Stimulated activated CD8-positive, alpha-beta memory T cell treated with anti-CD3 and anti-CD28 coated beads, Interleukin-2, amount 100 ng/mL, for 48 hours (primary cell): ENCODE measurements around the gene KCNAB2.

Experiments used
- DNase-seq, 2 donors: peaks; one replicate each; pipeline ENCODE4 v3.0.0-alpha.2; 2020; ENCODE audit warnings: low read depth in 2 of 2

KCNAB2 gene

DNA sequence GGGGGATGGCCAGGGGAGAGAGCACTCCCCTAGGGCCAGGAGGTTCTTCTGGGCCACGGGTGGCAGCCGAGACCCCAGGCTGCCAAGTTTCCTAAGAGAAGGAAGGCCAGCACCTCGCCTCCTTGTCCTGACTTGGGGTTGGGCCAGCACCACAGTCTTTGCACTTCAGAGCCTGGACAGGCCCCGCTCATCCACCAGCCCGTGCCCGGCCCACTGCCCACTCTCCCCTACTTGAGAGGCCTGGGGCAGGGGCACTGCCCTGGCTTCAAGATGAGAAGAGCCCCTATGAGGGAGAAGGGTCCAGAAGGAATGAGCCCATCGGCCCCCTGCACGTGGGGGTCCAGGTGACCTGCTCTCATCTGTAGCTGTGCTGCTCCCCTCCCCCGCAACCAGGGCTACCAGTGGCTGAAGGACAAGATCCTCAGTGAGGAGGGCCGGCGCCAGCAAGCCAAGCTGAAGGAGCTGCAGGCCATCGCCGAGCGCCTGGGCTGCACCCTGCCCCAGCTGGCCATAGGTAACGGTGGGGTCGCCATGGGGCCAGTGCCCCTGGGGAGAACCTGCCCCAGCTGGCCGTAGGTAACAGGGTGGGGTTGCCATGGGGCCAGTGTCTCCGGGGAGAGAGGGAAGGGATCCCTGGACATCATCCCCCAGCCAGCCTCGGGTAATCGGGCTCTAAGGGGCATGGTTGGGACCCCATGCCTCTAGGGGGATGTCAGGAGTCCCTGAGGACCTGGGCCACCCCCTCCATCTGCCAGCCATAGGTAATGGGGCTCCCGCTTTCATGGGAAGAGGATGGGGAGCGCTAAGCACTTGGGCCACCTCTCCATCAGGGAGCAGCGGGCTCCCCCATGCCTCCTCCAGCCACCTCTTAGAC is 50.8 kb downstream of the KCNAB2 start:
- DNase-seq = no peak

GRCh38 chr1:6097117-6097595 is 51.5 kb downstream of the KCNAB2 start:
- DNase-seq = no peak

GRCh38 chr1:6097824-6098223 is 52.1 kb downstream of the KCNAB2 start:
- no peak for DNase-seq

DNA sequence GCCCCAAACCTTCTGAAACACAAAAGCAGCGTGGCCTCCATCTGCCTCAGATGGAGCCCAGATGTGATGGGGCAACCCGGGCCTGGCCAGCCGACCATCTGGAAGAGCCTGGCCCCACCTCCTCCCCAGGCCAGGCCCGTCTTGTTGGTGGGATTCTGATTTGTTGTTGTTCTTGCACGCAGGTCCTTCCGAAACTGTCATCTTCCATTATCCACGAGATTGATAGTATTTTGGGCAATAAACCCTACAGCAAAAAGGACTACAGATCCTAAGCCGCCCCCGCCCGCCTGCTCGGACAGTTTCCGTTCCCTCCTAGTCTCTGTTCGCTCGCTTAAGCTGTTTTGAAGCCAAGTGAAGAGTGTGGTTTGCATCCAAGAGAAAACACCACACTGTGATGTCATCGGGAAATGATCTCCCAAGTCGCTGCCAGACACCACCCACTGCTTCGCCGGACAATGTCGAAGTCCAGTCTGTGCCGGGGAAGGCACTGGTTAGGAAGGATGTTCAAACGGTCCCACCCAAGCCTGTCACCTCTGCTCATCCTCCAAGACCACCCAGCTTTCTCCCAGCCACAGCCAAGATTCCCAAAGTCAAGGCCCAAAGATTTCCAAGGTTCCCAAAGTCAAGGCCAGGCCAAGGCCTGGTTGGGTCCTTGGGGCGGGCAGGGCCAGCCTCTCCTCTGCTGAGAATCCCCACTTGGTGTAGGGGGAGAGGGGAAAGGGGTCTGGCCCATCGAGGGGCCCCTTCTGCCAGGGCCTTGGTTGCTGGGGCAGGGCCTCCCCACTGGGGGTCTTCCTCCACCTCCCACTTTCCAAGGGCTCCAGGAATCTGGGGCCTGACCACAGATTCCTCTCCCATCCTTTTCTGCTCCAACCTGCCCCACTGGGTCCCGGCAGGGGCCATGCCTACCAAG is 52.9 kb downstream of the KCNAB2 start:
- DNase-seq = no peak

- no peak for DNase-seq
These were observed 53.6 kb downstream of the KCNAB2 start for GRCh38 chr1:6099297-6099696.

DNA sequence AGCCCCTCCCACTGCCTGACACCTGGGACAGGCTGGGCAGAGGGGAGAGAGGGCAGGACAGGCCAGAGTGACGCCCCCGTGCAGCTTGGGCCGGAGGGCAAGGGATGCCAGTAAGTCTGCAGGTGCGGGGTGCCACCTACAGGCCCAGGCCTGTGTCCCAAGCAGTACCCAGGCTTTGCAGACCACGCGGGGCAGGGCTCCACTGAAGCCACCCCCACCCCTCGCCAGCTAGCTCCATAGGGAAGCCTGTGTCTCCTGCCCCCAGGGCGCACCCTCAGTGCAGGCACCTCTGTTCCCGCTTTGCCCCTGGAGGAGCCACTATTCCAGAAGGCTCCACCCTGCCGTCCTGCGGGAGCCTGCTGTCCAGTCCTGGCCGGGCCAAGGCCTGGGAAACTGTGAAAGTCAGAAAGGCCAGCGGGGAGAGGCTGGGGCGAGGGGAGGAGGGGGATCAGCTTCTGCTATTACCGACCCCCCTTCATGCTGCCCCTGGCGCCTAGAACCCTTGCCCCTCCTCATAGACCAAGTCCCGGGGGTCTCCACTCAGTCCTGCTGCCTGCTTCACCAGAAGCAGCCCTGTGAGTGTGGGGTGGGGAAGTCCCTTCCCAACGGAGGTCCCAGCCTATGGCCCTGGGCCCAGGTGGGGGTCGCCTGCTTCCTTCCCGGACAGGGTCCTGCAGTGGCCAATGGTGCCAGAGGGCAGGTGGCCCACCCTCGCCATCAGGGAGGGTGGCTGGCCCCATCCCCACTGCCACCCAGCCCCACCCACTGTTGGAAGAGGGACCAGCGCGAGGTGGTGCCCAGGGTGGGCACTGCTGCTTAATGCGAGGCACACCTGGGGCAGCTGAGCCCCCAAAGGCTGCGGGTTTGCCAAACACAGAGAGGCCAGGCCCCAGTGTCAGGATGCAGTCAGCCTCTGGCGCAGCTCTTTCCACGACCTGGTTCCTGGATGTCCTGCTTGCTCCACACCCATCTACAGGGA is 54.4 kb downstream of the KCNAB2 start:
- no peak for DNase-seq

DNA sequence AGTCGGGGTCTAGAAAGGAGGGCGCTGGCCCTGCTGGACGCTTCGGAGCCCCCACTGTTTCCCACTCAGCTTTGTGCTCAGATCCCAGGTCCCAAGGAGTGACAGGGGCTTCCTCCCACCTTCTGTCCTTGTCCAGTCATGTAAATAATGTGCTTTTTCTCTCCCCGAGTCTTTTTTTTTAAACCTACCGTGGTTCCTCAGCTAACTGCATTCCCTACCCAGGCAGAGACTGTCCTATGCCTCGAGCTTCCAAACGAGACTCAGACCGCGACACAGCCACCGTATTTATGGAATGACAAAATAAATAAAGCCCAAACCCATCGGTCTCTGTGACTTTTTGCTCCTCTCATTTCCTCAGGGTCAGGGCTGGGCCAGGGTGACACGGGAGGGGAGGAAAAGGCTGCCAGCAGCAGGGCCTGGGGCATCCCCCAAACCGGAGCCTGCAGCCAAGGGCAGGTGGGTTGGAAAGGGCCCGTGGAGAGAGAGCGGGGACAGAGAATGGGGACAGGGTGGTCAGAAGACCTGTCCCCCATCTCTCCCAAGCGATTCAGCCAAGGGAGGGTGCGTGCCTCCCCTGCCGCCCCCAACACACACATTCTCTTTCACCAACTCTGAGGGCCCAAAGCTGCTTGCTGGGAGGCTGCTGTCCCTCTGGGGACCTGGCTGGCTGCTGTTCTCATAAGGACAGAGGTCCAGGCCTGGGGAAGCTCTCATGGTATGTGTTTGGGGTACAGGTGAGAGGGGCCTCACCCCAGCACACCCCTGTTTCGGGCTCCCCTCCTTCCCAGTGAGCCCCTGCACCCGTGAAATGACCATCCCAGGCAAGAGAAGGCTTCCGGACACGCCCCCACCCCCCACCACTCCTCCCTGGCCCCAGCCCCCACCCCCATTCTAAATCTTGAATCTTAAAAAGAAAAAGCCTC is 55.4 kb downstream of the KCNAB2 start:
- DNase-seq = no peak

DNA sequence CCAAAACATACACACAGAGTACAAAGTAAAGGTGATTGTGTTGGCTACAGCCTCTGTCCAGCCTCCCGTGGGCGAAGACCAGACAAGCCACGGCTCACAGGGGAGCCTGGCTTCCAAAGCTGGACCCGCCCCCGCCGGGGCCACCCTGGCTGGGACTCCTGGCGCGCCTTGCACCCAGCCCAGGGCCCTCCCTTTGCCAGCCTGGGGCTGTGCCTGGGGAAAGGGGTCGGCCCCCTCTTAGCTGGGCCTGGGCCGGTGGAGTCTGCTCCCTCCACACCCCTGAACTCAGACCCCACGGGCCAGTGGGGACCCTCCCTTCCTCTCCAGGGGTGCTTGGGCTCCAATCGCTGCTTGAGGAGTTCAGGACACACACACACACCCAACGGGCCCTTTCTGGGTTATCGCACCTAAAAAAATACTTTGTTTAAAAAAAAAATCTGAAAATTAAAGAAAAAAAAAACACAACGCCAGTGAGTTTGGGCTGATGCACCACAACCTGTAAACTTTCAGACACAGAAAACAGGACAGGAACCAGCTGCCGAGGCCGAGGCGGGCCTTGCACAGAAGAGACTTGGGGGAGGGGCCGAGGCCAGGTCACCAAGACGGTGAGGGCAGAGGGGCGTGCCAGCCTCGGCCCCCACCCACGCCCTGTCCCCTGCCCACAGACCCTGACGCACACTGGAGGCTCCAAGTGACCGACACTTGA is 56.3 kb downstream of the KCNAB2 start:
- no peak for DNase-seq

DNA sequence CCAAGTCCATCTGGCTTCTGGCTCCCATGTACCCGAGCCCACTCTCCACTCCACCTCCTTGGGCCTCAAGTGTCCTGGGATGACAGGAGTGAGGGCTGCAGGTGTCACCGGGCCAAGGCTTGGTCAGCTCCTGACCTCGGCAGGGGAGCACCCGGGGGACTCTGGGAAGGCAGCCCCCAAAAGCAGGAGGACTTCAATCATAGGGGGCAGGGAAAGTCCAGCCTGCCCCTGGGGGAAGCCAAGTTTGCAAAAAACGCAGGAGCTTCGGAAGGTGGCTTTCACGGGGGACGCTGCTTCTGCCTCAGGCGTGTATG is 56.8 kb downstream of the KCNAB2 start:
- no peak for DNase-seq

DNA sequence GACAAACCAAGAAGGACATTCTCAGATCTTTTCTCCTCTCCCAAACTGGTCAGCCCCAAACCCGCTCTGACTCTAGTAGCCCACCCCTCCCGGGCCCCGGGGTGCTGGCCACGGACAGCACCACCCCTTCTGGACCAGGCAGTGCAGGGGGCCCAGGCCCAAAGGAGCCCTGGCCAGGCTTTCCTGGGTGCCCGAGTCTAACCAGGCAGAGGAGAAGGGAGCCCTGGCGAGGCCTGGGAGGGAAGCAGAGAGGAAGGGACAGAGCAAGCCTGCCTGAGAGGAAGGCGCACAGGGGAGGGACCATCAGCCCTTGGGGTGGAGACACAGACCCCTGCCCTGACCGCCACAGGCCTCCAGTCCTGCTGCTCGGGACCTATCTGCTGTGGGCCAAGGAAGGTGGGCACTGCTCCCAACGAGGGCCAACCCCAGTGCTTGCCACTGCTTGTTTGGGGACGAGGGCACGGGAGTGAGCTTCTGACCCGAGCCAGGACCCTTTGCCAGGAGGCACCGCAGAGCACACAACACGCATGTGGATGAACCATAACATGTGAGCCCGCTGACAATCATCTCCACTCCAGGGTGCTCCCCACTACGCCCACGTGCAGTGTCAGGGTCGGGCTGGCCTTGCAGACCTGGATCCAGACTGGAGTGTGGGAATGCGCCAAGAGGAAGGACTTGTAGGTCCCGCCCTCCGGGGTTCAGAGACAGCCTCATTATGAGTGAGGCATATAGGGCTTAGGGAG is 57.6 kb downstream of the KCNAB2 start:
- no peak for DNase-seq

- no peak for DNase-seq
These were observed 58.3 kb downstream of the KCNAB2 start for GRCh38 chr1:6103854-6104530.

DNA sequence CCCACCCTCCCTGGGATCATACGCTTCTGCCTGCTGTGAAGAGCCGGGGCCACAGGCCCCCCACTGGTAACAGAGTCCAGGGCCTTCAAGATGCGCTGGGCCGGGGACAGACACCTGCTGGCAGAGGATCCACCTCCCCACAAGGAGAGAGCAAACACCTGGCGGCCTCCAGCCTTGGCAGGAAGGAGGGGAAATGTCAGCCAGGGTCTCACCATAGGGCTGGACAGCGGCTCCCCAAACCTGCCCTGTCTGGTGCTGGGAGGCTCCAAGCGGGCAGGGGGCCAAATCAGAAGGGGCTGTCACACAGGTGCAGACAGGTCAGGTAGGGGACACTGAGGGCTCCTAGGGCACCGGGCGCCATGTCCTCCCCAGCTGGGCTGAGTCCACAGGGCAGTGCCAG is 58.9 kb downstream of the KCNAB2 start:
- DNase-seq = no peak

- no peak for DNase-seq
These were observed 59.6 kb downstream of the KCNAB2 start for GRCh38 chr1:6105218-6105679.

DNA sequence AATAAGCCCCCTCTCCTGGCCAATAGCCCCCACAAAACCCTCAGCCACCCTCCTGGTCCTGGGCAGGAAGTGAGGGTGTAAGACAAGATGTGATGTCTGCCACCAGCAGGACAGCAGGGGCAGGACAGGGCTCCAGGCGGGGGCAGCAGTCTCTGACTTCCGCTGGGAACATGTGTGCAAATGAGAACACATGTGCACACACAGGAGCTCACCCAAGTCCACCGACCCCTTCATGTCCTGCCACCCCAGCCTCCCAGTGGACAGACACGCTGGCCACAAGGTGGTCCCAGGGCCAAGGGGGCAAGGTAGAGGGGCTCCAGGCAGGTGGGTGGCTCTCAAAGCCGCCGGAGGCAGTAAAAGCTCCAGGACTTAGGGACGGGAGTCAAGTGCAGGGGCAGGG is 60.1 kb downstream of the KCNAB2 start:
- no peak for DNase-seq

DNA sequence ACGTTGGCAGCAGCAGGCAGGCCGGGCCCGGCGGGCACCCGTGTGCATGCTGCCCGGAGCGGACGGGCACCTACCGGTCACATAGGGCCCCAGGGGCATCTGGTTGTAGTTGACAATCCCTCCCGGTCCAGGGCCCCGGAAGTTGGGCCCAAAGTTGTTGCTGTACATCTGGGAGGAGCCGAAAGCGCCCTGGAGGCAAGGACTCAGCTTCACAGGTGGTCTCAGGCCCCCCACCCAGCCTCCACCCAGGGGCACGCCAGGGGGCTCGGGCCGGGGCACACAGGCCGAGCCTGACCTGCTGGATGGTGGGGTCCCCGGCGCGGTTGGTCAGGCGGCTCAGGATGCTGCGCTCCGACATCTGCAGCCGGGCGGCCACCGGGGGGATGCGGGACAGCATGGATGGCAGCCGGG is 60.6 kb downstream of the KCNAB2 start:
- no peak for DNase-seq

GRCh38 chr1:6106977-6107376 is 61.3 kb downstream of the KCNAB2 start:
- no peak for DNase-seq

DNA sequence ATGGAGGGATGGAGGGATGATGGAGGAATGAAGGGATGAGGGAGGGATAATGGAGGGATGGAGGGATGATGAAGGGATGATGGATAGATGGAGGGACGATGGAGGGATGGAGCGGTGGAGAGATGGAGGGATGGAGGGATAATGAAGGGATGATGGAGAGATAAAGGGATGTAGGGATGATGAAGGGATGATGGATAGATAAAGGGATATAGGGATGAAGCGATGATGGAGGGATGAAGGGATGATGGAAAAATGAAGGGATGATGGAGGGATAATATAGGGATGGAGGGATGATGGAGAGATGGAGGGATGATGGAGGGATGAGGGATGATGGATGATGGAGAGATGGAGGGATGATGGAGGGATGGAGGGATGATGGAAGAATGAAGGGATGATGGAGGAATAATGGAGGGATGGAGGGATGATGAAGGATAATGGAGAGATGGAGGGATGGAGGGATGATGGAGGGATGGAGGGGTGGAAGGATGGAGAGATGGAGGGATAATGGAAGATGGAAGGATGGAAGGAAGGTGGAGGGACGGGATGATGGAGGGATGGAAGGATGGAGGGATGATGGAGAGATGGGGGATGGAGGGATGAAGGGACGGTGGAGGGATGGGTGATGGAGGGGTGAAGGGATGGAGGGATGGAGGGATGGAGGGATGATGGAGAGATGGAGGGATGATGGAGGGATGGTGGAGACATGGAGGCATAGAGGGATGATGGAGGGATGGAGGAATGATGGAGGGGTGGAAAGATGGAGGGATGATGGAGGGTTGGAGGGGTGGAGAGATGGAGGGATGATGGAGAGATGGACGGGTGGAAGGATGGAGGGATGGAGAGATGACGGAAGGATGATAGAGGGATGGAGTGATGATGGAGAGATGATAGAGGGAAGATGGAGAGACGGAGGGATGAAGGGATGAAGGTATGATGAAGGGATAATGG is 62.0 kb downstream of the KCNAB2 start:
- DNase-seq = no peak
